Embryonic facial prominence (tissue), 1 donor: ENCODE measurements around the gene ANGPTL4.
"Not testable (repeated sequence)": the region's sequence is repeated elsewhere in the genome, so short reads cannot be mapped to it uniquely, and the experiment has no call there.

Source experiments
- DNase-seq: peaks from one replicate; pipeline ENCODE4 v3.0.0-alpha.2; 2016; ENCODE audit errors: extremely low spot score

ANGPTL4 gene, protein sequence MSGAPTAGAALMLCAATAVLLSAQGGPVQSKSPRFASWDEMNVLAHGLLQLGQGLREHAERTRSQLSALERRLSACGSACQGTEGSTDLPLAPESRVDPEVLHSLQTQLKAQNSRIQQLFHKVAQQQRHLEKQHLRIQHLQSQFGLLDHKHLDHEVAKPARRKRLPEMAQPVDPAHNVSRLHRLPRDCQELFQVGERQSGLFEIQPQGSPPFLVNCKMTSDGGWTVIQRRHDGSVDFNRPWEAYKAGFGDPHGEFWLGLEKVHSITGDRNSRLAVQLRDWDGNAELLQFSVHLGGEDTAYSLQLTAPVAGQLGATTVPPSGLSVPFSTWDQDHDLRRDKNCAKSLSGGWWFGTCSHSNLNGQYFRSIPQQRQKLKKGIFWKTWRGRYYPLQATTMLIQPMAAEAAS

DNA sequence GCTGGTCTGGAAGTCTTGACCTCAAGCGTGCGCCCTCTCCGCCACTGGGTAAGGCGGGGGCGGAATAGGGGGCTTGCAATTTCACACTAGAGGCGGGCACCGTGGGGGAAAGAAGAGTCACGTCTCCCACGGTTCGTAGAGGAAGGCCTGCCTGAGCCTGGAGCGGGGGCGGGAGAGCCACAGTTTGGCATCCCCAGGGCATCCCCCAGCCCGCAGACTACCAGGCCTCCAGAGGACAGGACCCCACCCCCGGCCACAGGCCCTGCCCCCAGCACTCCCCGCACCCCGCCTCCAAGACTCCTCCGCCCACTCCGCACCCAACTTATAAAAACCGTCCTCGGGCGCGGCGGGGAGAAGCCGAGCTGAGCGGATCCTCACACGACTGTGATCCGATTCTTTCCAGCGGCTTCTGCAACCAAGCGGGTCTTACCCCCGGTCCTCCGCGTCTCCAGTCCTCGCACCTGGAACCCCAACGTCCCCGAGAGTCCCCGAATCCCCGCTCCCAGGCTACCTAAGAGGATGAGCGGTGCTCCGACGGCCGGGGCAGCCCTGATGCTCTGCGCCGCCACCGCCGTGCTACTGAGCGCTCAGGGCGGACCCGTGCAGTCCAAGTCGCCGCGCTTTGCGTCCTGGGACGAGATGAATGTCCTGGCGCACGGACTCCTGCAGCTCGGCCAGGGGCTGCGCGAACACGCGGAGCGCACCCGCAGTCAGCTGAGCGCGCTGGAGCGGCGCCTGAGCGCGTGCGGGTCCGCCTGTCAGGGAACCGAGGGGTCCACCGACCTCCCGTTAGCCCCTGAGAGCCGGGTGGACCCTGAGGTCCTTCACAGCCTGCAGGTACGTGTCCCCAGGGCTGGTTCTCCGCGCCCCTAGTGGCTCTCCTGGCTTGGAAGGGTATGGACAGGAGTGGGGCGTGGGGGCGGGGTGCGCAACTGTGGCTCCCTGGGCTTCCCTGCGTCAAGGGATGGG, at the start of gene ANGPTL4:
TSS of gene ANGPTL4 (plus strand) at position 353 of the 969 bp plus-strand sequence. CDS start at position 520, 167 bp downstream.
- DNase-seq: no peak

DNA sequence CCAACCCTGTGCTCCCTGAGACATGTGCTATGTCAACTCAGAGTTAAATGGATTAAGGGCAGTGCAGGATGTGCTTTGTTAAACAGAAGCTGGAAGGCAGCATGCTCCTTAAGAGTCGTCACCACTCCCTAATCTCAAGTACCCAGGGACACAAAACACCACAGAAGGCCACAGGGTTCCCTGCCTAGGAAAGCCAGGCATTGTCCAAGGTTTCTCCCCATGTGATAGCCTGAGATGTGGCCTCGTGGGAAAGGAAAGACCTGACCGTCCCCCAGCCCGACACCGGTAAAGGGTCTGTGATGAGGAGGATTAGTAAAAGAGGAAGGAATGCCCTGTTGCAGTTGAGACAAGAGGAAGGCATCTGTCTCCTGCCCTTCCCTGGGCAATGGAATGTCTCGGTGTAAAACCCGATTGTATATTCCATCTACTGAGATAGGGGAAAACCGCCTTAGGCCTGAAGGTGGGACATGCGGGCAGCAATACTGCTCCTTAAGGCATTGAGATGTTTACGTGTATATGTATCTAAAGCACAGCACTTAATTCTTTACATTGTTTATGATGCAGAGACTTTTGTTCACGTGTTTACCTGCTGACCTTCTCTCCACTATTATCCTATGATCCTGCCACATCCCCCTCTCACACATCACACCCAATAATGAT, 48.8 kb upstream of the ANGPTL4 start:
- DNase-seq: not testable (repeated sequence)

DNA sequence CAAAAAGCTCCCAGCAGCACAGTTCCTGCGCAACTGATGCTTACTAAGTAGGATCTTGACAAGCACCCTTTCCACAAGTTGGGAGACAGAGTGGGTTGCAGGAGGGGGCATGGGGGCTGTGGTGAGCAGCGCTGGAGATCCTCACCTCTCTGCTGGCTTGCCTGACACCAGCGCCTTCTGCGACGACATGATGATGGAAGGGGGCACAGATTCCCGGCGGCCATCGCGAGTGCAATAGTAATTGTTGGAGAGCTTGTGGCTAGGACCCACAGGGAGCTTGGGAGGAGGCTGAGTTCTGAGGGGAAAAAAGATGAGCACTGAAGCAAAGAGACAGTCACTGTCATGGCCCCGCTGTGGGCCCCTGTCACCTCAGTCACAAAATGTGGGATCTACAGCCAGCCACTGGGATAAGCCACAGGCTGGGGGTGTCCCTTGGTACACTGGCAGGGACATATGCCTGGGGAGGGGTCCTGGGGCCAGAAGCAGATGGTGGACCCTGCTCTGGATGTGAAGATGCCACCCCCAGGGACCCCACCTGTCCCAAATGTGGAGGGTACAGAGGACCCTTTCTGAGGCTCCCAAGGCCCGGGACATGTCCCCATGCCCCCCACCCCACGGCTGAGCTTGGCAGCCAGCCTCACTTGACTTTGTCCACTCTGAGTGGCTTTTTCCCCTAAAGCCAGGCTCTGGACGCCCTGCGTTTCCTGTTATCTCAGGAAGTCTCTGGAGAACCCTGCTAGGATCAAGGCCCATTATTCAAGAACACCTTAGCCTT, 47.4 kb upstream of the ANGPTL4 start:
- no peak for DNase-seq

DNA sequence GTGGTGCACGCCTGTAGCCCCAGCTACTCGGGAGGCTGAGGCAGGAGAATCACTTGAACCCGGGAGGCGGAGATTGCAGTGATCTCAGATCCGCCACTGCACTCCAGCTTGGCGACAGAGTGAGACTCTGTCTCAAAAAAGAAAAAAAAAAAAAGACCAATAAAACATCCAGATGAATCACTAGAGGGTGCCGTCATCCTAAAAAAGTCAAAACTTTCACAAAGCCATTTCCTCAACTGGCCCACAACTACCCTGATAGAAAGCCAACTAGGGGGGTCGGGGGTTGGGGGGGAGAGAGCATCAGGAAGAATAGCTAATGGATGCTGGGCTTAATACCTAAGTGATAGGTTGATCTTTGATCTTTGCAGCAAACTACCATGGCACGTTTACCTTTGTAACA, 45.1 kb upstream of the ANGPTL4 start:
- not testable (repeated sequence) for DNase-seq

DNA sequence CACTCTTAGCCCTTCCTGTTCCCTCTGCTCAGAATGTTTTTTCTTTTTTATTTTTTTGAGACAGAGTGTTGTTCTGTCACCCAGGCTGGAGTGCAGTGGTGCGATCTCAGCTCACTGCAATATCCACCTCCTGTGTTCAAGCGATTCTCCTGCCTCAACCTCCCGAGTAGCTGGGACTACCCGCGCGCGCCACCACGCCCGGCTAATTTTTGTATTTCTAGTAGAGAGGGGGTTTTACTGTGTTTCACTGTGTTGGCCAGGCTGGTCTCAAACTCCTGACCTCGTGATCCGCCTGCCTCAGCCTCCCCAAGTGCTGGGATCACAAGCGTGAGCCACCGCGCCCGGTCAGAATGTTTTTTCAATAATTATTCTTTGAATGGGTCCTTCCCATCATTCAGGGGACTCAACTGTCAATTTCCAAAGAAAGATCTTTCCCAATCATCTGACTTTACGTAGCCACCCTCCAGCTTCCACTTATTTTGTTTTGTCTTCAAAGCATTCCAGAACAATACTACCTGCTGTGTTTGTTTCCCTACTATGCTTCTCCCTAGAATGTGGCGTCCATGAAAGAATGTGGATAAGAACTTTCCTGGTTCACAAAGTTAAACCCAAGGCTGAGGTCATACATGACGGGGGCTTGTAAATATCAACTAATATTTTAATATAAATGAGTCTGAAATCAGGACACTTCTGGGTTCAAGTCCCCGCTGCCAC, 44.0 kb upstream of the ANGPTL4 start:
- no peak for DNase-seq

DNA sequence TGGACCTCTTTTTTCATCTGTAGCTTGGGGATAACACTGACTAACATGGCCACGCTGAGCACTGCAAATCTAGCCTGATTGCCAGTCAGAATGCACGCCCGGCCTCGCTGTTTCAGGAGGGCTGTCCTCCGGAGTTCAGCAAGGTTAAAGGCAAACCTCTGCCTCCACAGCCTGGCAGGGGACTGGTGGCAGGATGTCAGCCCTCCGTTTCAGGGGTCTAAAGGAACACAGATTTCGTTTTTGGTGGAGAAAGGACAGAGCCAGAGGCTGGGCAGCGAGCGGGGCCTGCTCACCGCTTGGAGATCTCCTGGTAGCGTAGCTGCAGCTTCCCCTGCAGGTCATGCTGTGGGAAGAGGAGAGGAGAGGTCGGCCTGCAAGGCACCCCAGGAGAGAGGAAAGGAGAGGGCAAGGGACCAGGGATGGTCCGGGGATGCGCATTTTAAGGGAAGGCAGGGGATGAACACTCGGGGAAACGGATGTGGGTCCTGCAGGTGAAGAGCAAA, 43.3 kb upstream of the ANGPTL4 start:
- no peak for DNase-seq

DNA sequence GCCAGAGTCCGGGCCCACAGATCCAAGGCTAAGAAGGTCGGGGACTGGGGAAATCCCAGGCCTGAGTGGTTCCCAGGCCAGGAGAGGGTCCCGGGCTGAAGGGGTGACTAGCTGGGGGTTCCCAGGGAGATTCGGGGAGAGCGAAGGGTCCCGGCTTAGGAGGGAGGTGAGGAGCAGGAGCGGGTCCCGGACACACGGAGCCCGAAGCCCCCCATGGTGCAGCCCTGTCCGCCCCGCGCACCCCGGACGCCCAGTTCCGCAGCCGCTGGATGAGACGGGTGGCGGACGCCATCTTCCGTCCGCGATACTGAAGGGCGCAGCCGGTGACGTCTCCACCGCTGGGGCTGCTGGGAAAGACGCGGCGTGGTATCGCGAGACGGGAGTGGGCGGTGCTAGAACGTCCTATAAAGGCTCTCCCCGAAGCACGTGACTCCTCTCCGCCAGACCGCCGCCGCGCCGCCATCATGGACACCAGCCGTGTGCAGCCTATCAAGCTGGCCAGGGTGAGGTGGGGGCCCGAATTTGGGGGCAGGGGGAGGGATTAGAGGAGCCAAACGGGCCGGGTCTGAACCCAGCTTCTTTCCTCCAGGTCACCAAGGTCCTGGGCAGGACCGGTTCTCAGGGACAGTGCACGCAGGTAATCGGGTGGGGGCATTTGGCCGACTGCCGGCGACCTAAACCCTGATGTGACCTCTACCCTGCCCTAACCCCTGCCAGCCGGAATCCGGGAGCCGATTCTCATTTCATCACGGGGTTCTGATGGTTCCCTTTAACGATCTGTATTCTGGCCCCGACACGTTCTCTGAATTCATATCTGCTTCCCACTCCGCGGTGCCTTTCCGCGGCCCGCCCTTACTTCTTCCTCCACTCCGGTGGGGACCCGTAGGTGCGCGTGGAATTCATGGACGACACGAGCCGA, 42.6 kb upstream of the ANGPTL4 start, which contains the start of the genes NDUFA7 and RPS28:
TSS of gene NDUFA7 (minus strand) at position 309 of the 919 bp plus-strand sequence. CDS start at position 292, 17 bp downstream.
TSS of gene RPS28 (plus strand) at position 430 of the 919 bp plus-strand sequence. CDS start at position 465, 35 bp downstream.
- peak; percentile 98 for DNase-seq

DNA sequence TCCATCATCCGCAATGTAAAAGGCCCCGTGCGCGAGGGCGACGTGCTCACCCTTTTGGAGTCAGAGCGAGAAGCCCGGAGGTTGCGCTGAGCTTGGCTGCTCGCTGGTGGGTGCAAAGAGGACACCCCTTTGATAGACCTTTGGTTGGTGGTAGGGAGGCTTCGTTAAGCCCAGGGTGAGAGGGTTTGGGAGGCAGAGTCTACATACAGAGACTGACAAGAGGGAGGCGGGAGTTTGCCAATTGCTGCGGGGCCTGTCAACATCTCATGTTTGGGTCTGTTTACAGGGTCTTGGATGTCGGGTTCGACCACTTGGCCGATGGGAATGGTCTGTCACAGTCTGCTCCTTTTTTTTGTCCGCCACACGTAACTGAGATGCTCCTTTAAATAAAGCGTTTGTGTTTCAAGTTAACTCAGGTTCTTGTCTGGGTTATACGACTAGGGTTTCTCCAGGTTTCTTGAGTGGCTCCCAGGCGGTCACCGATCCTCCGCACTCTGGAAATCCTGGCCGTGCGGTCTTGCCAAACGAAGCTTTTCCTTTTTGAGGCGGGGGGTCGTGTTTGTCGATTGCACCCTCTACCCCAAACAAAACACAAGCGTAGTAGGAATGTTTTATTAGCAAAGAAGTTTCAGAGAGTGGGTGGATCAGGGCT, 41.8 kb upstream of the ANGPTL4 start:
- DNase-seq: no peak

DNA sequence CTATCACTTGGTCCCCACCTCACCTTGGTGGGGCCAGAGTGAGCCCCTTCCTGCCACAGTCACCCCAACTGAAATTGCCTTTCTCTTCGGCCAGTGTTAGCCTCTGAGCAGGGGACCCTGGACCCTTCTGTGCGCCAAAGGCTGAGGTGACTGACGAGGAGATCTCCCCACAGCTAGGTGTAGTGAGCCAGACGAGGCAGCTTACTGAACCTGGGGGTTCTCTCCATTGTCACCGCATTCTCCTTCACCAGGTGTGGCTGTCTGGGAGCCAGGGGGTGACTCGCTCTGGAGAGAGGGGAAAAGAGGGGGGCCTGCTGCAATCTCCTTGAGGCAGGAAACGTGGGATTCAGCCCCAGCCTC, 41.3 kb upstream of the ANGPTL4 start:
- DNase-seq: no peak

DNA sequence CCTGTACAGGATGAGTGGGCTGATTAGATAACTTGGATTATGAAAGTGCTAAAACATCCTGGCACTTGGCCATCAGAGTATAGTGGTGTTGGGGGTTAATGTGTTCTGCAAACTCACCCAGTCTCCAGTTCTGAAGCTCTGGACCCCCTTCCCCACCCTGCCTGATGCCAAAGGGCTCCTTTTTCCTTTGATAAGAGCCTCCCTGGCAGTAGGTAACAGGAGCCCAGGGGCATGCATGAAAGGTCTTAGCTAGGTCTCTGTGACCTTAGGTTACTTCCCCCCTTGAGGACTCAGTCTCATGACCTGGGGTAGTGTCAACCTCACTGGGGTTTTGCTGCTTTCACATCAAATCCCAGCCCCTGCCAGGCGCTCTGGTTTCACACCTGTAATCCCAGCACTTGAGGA, 40.2 kb upstream of the ANGPTL4 start:
- no peak for DNase-seq

DNA sequence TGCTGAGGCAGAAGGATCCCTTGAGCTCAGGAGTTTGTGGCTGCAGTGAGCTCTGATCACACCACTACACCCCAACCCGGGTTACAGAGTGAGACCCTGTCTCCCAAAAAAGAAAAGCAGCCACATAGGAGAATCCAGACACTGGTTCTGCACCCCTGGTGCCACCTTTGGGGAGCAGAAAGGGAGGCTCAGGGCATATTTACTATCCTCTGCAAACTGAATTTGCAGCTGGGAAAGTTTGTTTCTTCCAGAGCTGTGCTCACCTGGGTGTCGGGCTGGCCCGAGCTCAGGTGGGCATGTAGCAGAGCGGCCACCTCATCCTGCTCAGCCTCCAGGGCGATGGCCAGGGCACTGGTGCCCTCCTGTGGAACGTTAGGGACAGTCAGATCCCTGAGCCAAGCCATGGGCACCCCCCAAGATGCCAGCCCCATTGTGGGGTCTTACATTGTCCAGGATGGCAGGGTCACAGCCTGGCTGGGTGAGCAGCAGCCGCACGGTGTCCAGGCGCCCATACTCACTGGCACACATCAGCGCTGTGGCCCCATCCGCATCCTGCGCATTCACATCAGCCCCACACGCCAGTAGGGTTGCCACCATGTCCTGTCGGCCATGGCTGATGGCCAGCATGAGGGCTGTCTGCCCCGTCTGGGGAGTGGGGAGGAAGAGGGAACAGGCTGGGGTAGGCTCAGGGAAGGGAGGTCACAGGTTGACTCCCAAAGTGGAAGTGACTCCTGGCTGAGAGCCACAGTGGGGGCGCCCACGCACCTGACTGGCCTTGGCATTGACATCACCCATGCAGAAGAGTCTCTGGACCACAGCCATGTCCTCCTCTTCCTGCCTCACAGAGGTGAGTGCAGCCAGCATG, 39.5 kb upstream of the ANGPTL4 start:
- DNase-seq: no peak

DNA sequence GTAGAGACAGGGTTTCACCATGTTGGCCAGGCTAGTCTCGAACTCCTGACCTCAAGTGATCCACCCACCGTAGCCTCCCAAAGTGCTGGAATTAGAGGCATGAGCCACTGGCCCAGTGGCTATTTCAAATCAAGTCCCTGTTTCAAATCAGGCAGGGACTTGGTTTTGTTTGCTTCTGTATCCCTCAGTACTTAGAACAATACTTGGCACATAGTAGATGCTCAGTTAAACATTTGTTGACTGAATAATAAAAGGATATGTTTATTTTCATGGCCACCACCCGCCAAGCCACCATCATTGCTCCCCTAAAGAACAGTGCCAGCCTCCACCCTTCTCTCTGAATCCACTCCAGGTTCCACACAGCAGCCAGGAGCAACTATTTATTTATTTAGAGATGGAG, 38.5 kb upstream of the ANGPTL4 start:
- DNase-seq: no peak

DNA sequence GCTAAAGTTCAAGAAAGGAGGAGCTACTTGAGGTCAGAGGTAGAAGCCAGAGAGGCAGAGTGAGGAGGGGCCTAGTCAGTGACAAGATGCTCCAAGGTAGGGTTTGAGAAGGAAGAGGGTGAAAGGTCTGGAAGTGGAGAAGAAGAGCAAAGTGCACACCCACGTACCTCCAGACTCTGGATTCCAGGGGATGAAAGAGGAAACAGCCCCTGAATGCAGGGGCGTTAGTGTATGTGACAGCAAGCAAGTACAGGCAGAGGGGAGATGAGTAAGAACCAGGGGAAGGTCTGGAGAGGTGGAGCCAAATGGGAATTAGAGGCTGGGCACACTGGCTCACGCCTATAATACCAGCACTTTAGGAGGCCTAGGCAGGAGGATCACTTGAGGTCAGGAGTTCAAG, 34.0 kb upstream of the ANGPTL4 start:
- no peak for DNase-seq

DNA sequence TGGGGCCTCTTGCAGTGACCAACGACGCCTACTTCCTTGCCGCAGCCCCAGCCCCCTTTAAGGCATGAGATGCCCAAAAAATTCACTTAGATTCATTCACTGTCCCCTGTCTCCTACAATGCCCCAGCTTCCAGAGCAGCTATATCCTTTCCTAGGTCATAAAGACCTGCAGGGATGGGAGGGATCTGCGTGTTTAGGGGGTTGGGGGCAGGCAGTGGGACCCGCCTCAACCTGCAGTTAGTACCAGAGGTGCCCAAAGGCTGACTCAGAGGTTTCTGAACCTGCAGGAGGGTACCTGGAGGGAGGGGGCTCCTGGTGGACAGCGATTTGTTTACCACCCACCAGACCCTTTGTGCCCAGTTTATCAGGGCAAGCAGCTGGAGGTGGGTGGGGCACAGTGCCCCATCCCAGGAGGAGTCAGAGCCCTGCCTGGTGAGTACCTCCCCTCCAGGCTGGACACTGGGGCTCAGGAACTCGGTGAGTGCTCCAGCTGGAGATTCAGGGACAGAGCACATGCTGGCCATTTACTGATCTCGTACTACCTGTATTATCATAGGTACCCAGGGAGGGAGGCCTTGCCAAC, 32.6 kb upstream of the ANGPTL4 start:
- no peak for DNase-seq

DNA sequence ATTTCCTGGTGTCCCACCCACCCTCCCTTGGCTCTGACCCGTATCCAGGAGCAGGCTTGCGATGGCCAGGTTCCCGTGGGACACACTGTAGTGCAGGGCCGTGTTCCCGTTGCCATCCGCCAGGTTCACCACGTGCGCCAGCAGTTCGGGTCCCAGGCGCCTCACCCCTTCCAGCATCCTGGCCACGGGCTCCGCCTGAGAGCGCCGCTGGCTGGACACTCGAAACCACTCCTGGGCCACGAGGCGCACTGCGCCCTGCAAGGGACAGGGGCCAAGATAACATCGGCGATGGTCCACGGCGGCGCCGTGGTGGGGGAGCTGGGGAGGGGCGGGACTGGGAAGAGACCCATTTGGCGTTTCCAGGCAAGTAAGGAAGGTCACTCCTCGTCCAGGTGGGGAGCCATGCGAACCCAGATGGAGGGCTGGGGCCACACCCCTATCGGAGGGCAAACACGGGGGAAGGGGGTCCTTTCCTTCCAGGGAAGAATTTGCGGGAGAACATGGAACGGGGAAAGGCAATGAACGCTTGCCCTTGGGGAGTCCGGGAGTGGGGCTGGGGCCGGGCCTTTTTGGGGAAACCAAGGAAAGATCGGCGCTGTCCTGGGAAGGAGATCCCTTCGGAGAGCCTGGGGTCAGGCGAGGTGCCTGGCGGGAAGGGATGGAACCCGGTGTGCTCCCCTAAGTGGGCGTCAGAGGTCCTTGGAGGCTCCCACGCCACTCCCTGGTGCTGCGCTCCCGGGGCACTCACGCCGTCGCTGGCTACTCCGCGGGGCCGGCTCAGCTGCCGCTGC, 30.8 kb upstream of the ANGPTL4 start:
- no peak for DNase-seq

DNA sequence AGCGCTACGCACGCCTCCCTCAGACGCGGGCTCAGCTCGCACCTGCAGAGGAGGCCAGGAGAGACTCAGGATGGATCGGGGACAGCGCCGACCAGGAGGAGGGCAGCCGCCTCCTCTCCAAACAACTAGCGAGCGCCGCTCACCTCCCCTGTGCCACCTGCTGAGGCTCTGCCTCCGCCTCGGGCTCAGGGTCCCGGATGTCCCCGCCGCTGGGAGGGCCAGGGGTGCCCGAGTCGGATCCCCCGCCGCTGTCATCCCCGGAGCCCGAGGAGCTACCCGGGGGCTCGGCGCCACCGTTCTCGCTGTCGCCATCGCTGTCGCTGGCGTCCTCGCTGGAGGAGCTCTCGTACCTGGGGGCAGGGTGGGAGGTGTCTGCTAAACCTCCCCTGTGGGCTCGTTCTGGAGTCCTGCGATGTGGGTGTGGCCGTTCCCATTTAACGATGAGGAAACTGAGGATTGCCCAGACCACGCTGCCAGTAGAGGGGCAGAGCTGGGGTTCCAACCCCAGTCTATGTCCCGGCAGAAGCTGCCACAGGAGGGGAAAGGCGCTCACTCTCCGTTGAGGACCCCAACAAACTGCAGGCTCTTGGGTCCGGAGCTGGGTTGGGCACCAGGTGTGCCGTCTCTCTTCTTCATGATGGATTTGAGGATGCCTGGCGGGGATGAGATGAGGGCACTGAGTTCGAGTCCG, 30.0 kb upstream of the ANGPTL4 start:
- no peak for DNase-seq
